IMR-90 (cell line): Measurements from ENCODE around the gene CRACDL. TPM values are rescaled to one million over a fixed set of nuclear protein-coding genes. Genes with fewer than 3 reads are reported as not detected.

Experiments
- ATAC-seq: fragments of 200-7000 bp; cut with Tn5 transposase; 2 replicates; pipeline ENCODE4 v1.9.1; 2020; ENCODE audit warnings: low read depth, mild to moderate bottlenecking, moderate library complexity
- BruUV-seq: library from RNA; stranded (reverse); fragments of 400-500 nt; replicated peaks from 2 replicates; lab custom pipeline; 2021; lab: Mats Ljungman, UMichigan
- CTCF ChIA-PET: fragments of 300-600 bp; formaldehyde crosslinking; extraction: SDS; loops from one replicate; lab custom pipeline; 2021; ENCODE audit warnings: antibody characterized with exemption; lab: Yijun Ruan, JAX
- POLR2A ChIA-PET: fragments of 300-600 bp; sonication (Branson Sonifier 250); formaldehyde crosslinking; loops from one replicate; lab custom pipeline; 2022; ENCODE audit warnings: antibody characterized with exemption; ENCODE audit not compliant: unreplicated experiment; lab: Charles Lee
- DNase-seq: peaks from one replicate; pipeline ENCODE4 v3.0.0; 2013
- H2AFZ ChIP-seq: replicated peaks from 2 replicates; pipeline ENCODE3; 2013; ENCODE audit warnings: low read length, mild to moderate bottlenecking; ENCODE audit not compliant: poor library complexity
- H2AK5ac ChIP-seq: 2 replicates; pipeline ENCODE4 v1.6.1; 2013; ENCODE audit warnings: low read depth, low read length, inconsistent platforms
- H2AK9ac ChIP-seq: replicated peaks from 2 replicates; pipeline ENCODE3; 2013; ENCODE audit warnings: mild to moderate bottlenecking, low read depth, low read length, moderate library complexity; ENCODE audit not compliant: poor library complexity
- H2BK120ac ChIP-seq: 2 replicates; pipeline ENCODE4 v1.6.1; 2013; ENCODE audit warnings: low read depth, low read length, inconsistent platforms
- H2BK15ac ChIP-seq: 3 replicates; pipeline ENCODE4 v1.6.1; 2013; ENCODE audit warnings: low read depth, low read length, inconsistent platforms
- H2BK20ac ChIP-seq: 2 replicates; pipeline ENCODE4 v1.6.1; 2013; ENCODE audit warnings: low read depth, mild to moderate bottlenecking, inconsistent platforms, low read length, moderate library complexity
- H2BK5ac ChIP-seq: 2 replicates; pipeline ENCODE4 v1.6.1; 2013; ENCODE audit warnings: mild to moderate bottlenecking, low read depth, low read length, inconsistent platforms; ENCODE audit not compliant: poor library complexity, severe bottlenecking
- H3K14ac ChIP-seq: replicated peaks from 2 replicates; pipeline ENCODE4 v1.6.1; 2013; ENCODE audit warnings: low read depth, low read length, inconsistent platforms
- H3K18ac ChIP-seq: 2 replicates; pipeline ENCODE4 v1.6.1; 2013; ENCODE audit warnings: low read depth, low read length, control low read depth
- H3K23ac ChIP-seq: 2 replicates; pipeline ENCODE4 v1.6.1; 2013; ENCODE audit warnings: low read depth, low read length, inconsistent platforms
- H3K27ac ChIP-seq: 2 replicates; pipeline ENCODE4 v1.5.1; 2013; ENCODE audit warnings: mild to moderate bottlenecking, control low read depth, low read length; ENCODE audit not compliant: insufficient read depth
- H3K27me3 ChIP-seq: 2 replicates; pipeline ENCODE4 v1.6.1; 2013; ENCODE audit warnings: low read length; ENCODE audit not compliant: control insufficient read depth, insufficient read depth
- H3K36me3 ChIP-seq: 2 replicates; pipeline ENCODE4 v1.6.1; 2013; ENCODE audit warnings: low read length, mixed read lengths; ENCODE audit not compliant: control insufficient read depth, insufficient read depth
- H3K4ac ChIP-seq: 2 replicates; pipeline ENCODE4 v1.6.1; 2013; ENCODE audit warnings: low read depth, low read length, inconsistent platforms
- H3K4me1 ChIP-seq: 2 replicates; pipeline ENCODE4 v1.6.1; 2013; ENCODE audit warnings: low read length, mixed read lengths; ENCODE audit not compliant: control insufficient read depth, insufficient read depth
- H3K4me2 ChIP-seq: 2 replicates; pipeline ENCODE4 v1.6.1; 2013; ENCODE audit warnings: low read depth, mild to moderate bottlenecking, control low read depth, low read length, moderate library complexity
- H3K4me3 ChIP-seq: 2 replicates; pipeline ENCODE4 v1.5.1; 2013; ENCODE audit warnings: low read depth, mild to moderate bottlenecking, control low read depth, low read length, moderate library complexity; ENCODE audit not compliant: insufficient read depth
- H3K56ac ChIP-seq: 2 replicates; pipeline ENCODE4 v1.6.1; 2013; ENCODE audit warnings: low read length, inconsistent platforms; ENCODE audit not compliant: insufficient read depth; ENCODE audit errors: extremely low read depth
- H3K79me1 ChIP-seq, 2 experiments: 2 replicates each; pipeline ENCODE4 v1.6.1; 2013; ENCODE audit warnings: low read length in 2 of 2, inconsistent platforms in 1 of 2, low read depth in 1 of 2
- H3K9ac ChIP-seq: 2 replicates; pipeline ENCODE4 v1.6.1; 2013; ENCODE audit warnings: low read depth, low read length, control low read depth
- H3K9me1 ChIP-seq: 2 replicates; pipeline ENCODE4 v1.6.1; 2013; ENCODE audit warnings: low read length, inconsistent platforms; ENCODE audit not compliant: insufficient read depth
- H3K9me3 ChIP-seq: 2 replicates; pipeline ENCODE4 v1.6.1; 2013; ENCODE audit warnings: low read length; ENCODE audit not compliant: control insufficient read depth, insufficient read depth
- H4K20me1 ChIP-seq: 2 replicates; pipeline ENCODE4 v1.6.1; 2013; ENCODE audit warnings: low read length, inconsistent platforms; ENCODE audit not compliant: insufficient read depth
- H4K5ac ChIP-seq: 2 replicates; pipeline ENCODE4 v1.6.1; 2013; ENCODE audit warnings: mild to moderate bottlenecking, low read depth, low read length, control low read depth
- H4K8ac ChIP-seq, 2 experiments: 2 replicates each; pipeline ENCODE4 v1.6.1; 2013; ENCODE audit warnings: low read depth in 2 of 2, low read length in 2 of 2, control low read depth in 1 of 2, inconsistent platforms in 1 of 2
- H4K91ac ChIP-seq: 2 replicates; pipeline ENCODE4 v1.6.1; 2013; ENCODE audit warnings: low read depth, low read length, inconsistent platforms; ENCODE audit not compliant: insufficient read depth
- BHLHE40 ChIP-seq: fragments of 150-350 bp; IDR thresholded peaks from 2 replicates; pipeline ENCODE4 v1.6.1; 2016; ENCODE audit warnings: mild to moderate bottlenecking, low read depth, low read length
- CEBPB ChIP-seq: IDR thresholded peaks from 2 replicates; pipeline ENCODE4 v1.6.1; 2012; ENCODE audit warnings: low read depth, low read length, improper control_type of control experiment
- CHD1 ChIP-seq: IDR thresholded peaks from 2 replicates; pipeline ENCODE4 v1.6.1; 2012; ENCODE audit warnings: low read depth, low read length, improper control_type of control experiment
- CTCF ChIP-seq: conservative IDR thresholded peaks from 2 replicates; pipeline ENCODE4 v1.5.1; 2012; ENCODE audit warnings: mild to moderate bottlenecking, low read depth, low read length, improper control_type of control experiment
- ELK1 ChIP-seq: fragments of 150-350 bp; IDR thresholded peaks from 2 replicates; pipeline ENCODE4 v1.6.1; 2016; ENCODE audit warnings: low read depth, mild to moderate bottlenecking, low read length, moderate library complexity, borderline replicate concordance
- FOS ChIP-seq: fragments of 150-350 bp; IDR thresholded peaks from 2 replicates; pipeline ENCODE4 v1.6.1; 2016; ENCODE audit warnings: low read depth, low read length
- MAFK ChIP-seq: IDR thresholded peaks from 2 replicates; pipeline ENCODE4 v1.6.1; 2012; ENCODE audit warnings: low read depth, low read length, improper control_type of control experiment
- MAZ ChIP-seq: IDR thresholded peaks from 2 replicates; pipeline ENCODE4 v1.6.1; 2012; ENCODE audit warnings: low read depth, mild to moderate bottlenecking, low read length, improper control_type of control experiment, moderate library complexity, borderline replicate concordance
- MXI1 ChIP-seq: IDR thresholded peaks from 2 replicates; pipeline ENCODE4 v1.6.1; 2012; ENCODE audit warnings: low read depth, mild to moderate bottlenecking, low read length, moderate library complexity, borderline replicate concordance
- NFE2L2 ChIP-seq: fragments of 150-350 bp; IDR thresholded peaks from 2 replicates; pipeline ENCODE4 v1.6.1; 2016; ENCODE audit warnings: low read depth, mild to moderate bottlenecking, low read length
- POLR2A ChIP-seq: IDR thresholded peaks from 2 replicates; pipeline ENCODE4 v1.6.1; 2012; ENCODE audit warnings: mild to moderate bottlenecking, low read depth, low read length
- RAD21 ChIP-seq: IDR thresholded peaks from 2 replicates; pipeline ENCODE4 v1.6.1; 2012; ENCODE audit warnings: low read length, improper control_type of control experiment
- RCOR1 ChIP-seq: IDR thresholded peaks from 2 replicates; pipeline ENCODE4 v1.6.1; 2012; ENCODE audit warnings: mild to moderate bottlenecking, low read length, improper control_type of control experiment; ENCODE audit not compliant: insufficient replicate concordance
- RFX5 ChIP-seq: IDR thresholded peaks from 2 replicates; pipeline ENCODE4 v1.8.0; 2012; ENCODE audit warnings: low read depth, mild to moderate bottlenecking, low read length, moderate library complexity
- SMC3 ChIP-seq: fragments of 150-350 bp; IDR thresholded peaks from 2 replicates; pipeline ENCODE4 v1.6.1; 2016; ENCODE audit warnings: low read depth, mild to moderate bottlenecking, antibody characterized with exemption, low read length, moderate library complexity
- USF2 ChIP-seq: fragments of 150-350 bp; IDR thresholded peaks from 2 replicates; pipeline ENCODE4 v1.6.1; 2017; ENCODE audit warnings: mild to moderate bottlenecking, antibody characterized with exemption, low read length, low read depth
- WGBS, 2 experiments: methylation state at CpG; one replicate each; pipeline versions ENCODE4 v1.1.5 to v1.1.7; 2013; ENCODE audit warnings: missing lambda C conversion rate in 2 of 2; ENCODE audit not compliant: insufficient read length in 1 of 2; ENCODE audit errors: extremely low coverage in 2 of 2; 5-methylcytosine and 5-hydroxymethylcytosine counted together
- dilution Hi-C: fragments of 300-500 bp; cut with HindIII; formaldehyde crosslinking; loops from one replicate; pipeline ENCODE4 v1.14.3; 2018; ENCODE audit warnings: low sequenced_read_pairs; ENCODE audit not compliant: unreplicated experiment
- in situ Hi-C: fragments of 300-500 bp; cut with MboI; formaldehyde crosslinking; loops from 3 replicates; pipeline ENCODE4 v1.14.3; 2019; ENCODE audit warnings: low sequenced_read_pairs, inconsistent platforms, mixed read lengths
- intact Hi-C: fragments of 100-400 bp; cut with micrococcal nuclease; formaldehyde crosslinking; loops from 2 replicates; pipeline ENCODE4 v1.10.0; 2022
- polyA plus RNA-seq, 3 experiments: library from polyadenylated mRNA; depleted of rRNA; stranded (reverse); fragments of >200 nt; gene quantifications; 2 replicates each; pipeline ENCODE4 v1.2.3, GENCODE V29; 2012; ENCODE audit warnings: low replicate concordance in 1 of 3
- total RNA-seq: library from RNA; depleted of rRNA; stranded (reverse); fragments of >200 nt; gene quantifications from 2 replicates; pipeline ENCODE4 v1.2.3, GENCODE V29; 2012

The CRACDL gene
- total and polyA plus RNA-seq, 2 of the 4 experiments (the other 2 are of a cell fraction) = not detected

- Histone ChIP-seq H3K9ac (no peak overlapping the region), H2AFZ (no peak overlapping the region), H3K23ac (no peak overlapping the region), H3K4ac (no peak overlapping the region), H2AK5ac (no peak overlapping the region), H2BK20ac (no peak overlapping the region), H3K36me3 (no peaks in the 10 kb centered on the region), H2BK5ac (no peak overlapping the region), H3K4me1 (no peaks in the 10 kb centered on the region), H4K20me1 (no peaks in the 10 kb centered on the region), H3K18ac (no peak overlapping the region), H4K5ac (no peak overlapping the region), H3K27ac (no peak overlapping the region), H3K9me3 (peaks cover 3% of the 10 kb centered on the region; the same call in 1 of the 2 replicates), H3K9me1 (no peaks in the 10 kb centered on the region), H3K14ac (no peak overlapping the region), H3K79me1 (no peaks in the 10 kb centered on the region), H3K4me3 (no peak overlapping the region), H2AK9ac (no peak overlapping the region), H4K8ac (no peak overlapping the region), H2BK15ac (no peak overlapping the region), H3K56ac (no peak overlapping the region), H2BK120ac (no peak overlapping the region), H3K27me3 (peaks cover 51% of the 10 kb centered on the region), H3K4me2 (no peak overlapping the region), H4K91ac (no peak overlapping the region)
- ChIA-PET POLR2A (no interaction called here), CTCF (no interaction called here)
- 60% methylated on average over 4 of the region's 10 CpGs; no CpG with 5 or more reads in 1 of the 2 experiments for WGBS, 2 experiments
- no TSS peak for BruUV-seq
- intact Hi-C loops = no loop called here
- no peak for ATAC-seq
- DNase-seq = no peak
- TF ChIP-seq BHLHE40 (no peak), CEBPB (no peak), RCOR1 (no peak), USF2 (no peak), MAZ (no peak), RFX5 (no peak), ELK1 (no peak), SMC3 (no peak), MAFK (no peak), FOS (no peak), NFE2L2 (no peak), RAD21 (no peak), CHD1 (no peak), POLR2A (no peak), MXI1 (no peak), CTCF (no peak)
- in situ Hi-C loops = no loop called here
- dilution Hi-C loops = no loop called here
Observed at GRCh38 chr2:98932778-98933343, 3.2 kb downstream of the CRACDL start.
